RCC 7860 (cell line): Measurements from ENCODE around the gene CHPF.

Source experiments
- DNase-seq: peaks from one replicate; pipeline ENCODE4 v3.0.0-alpha.2; 2015; ENCODE audit warnings: low spot score
- FAIRE-seq: peaks from 2 replicates; lab custom pipeline; 2012; peaks lifted over from hg19 to GRCh38; lab: Jason Lieb, UNC

The CHPF gene

GRCh38 chr2:219569041-219569440, 25.4 kb upstream of the CHPF start:
- FAIRE-seq (peak; percentile 78), DNase-seq (peak; percentile 43)

- FAIRE-seq (no peak), DNase-seq (no peak)
These were observed 24.3 kb upstream of the CHPF start for GRCh38 chr2:219567791-219568361.

- DNase-seq, result no peak
- FAIRE-seq, result no peak
These were observed 23.5 kb upstream of the CHPF start for GRCh38 chr2:219567131-219567530.

GRCh38 chr2:219566640-219567039, 23.0 kb upstream of the CHPF start:
- DNase-seq (no peak), FAIRE-seq (no peak)

- DNase-seq, result no peak
- FAIRE-seq, result no peak
These were observed 21.8 kb upstream of the CHPF start for GRCh38 chr2:219565130-219566080.

- no peak for DNase-seq
- FAIRE-seq, result no peak
These were observed 19.8 kb upstream of the CHPF start for GRCh38 chr2:219563271-219563928.

GRCh38 chr2:219562049-219563020, 18.7 kb upstream of the CHPF start:
- DNase-seq (no peak), FAIRE-seq (no peak)

GRCh38 chr2:219561179-219562048, 17.8 kb upstream of the CHPF start:
- DNase-seq (no peak), FAIRE-seq (no peak)

GRCh38 chr2:219560893-219561178, 17.2 kb upstream of the CHPF start:
- FAIRE-seq, result no peak

GRCh38 chr2:219560037-219560892, 16.7 kb upstream of the CHPF start:
- FAIRE-seq, result no peak

More at GRCh38 chr2:219560893-219561178, 17.2 kb upstream of the CHPF start:
- no peak for DNase-seq

GRCh38 chr2:219559156-219559915, 15.7 kb upstream of the CHPF start:
- no peak for DNase-seq
- no peak for FAIRE-seq

More at GRCh38 chr2:219560037-219560892, 16.7 kb upstream of the CHPF start:
- DNase-seq, result no peak

GRCh38 chr2:219557791-219558785, 14.5 kb upstream of the CHPF start:
- DNase-seq (no peak), FAIRE-seq (no peak)

GRCh38 chr2:219557320-219557719, 13.7 kb upstream of the CHPF start:
- FAIRE-seq (no peak), DNase-seq (no peak)

- no peak for DNase-seq
- no peak for FAIRE-seq
These were observed 12.8 kb upstream of the CHPF start for GRCh38 chr2:219556413-219556812.

GRCh38 chr2:219555956-219556355, 12.3 kb upstream of the CHPF start:
- DNase-seq (no peak), FAIRE-seq (no peak)

GRCh38 chr2:219554350-219554749, 10.7 kb upstream of the CHPF start:
- DNase-seq (no peak), FAIRE-seq (no peak)

GRCh38 chr2:219553463-219553963, 9.9 kb upstream of the CHPF start:
- DNase-seq (no peak), FAIRE-seq (no peak)
